GM19452 (cell line): ENCODE results near the gene GTPBP2.

Experiments used
- ATAC-seq: cut with Tn5 transposase; IDR thresholded peaks from one replicate; pipeline ENCODE4 v1.9.1; 2021; ENCODE audit not compliant: unreplicated experiment

Gene GTPBP2

GRCh38 chr6:43582911-43583310 is 46.2 kb downstream of the GTPBP2 start:
- no peak for ATAC-seq

DNA sequence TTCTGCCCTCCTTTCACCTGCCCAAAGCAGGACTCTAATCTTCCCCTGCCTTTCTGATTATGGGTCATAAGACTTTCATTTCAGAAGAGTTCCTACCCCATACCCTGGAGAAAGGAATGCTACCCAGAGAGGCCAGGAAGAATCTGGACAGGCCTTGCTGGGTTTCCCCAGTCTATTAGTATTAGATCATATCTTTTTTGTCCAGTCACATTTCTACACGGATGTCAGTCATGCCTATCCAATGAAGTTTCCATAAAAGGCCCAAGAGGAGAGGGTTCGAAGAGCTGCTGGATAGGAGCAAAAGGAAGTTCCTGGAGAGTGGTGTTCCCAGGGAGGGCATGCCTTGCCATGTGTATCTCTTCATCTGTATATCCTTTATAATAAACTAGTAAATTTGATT is 49.9 kb downstream of the GTPBP2 start:
- no peak for ATAC-seq

DNA sequence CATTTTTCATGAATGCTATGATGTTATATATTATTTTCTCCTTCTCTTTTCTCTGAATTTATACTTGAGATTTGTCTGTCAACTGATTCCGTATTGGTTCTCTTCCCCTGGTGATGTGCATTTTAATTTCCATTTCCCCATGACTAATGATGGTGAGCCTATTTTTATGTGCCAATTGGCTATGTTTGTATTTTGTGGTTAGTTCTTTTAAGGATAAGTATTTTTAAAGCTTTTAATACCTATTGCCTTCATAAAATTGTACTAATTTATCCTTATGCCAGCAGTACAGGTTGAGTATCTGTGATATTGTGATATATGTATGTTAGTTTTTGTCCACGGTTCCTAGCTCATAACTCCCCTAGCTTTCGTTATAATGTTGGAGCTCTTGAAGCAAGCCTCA is 50.3 kb downstream of the GTPBP2 start:
- no peak for ATAC-seq

GRCh38 chr6:43575772-43576551 is 53.1 kb downstream of the GTPBP2 start, which contains the start of the genes POLH and XPO5:
POLH (plus strand) TSS chr6:43576185; CDS start chr6:43582320, 6,135 bp downstream.
XPO5 (minus strand) TSS chr6:43576038; CDS start chr6:43575864, 174 bp downstream.
- ATAC-seq, result peak; percentile 81

GRCh38 chr6:43575105-43575771 is 53.8 kb downstream of the GTPBP2 start:
- ATAC-seq, result no peak

DNA sequence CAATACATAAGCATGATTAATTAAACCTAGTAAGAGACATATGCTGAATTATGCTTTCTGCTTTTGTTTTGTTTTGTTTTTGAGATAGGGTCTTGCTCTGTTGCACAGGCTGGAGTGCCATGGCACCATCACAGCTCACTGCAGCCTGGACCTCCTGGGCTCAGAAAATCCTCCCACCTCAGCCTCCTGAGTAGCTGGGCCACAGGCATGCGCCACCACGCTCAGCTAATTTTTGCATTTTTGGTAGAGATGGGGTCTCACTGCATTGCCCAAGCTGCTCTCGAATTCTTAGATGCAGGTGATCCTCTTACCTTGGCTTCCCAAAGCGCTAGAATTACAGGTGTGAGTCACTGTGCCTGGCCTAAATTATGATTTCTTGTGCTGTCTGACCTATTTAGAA is 57.0 kb downstream of the GTPBP2 start:
- ATAC-seq, result no peak

DNA sequence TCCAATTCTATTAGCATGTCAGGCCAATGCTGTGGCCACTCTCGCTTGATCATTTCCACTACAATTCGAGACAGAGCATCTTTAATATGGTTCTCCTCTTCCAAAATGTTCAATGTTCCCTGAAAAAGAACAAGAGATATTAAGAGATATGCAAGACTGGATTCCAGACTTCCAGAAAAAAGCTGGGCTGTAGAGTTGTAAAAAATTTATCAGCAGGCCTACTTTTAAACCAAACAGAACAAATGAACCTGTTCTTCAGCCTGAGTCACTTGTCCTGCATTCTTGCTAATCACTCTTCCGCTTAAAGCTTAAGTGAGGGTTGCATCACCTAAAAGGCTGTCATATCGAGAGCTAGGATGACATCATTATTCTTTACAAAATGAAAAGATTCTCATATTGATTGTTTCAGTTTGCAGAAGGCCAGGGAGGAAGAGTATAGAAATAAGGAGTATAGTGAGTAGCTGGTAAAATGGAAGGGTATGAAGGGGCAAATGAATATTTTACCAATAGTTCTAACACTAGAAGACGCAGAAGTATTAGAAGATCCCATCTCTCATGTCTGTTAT is 58.1 kb downstream of the GTPBP2 start:
- no peak for ATAC-seq
